UCSD-AML1 (cell line): ENCODE results near the gene HS3ST4.
"Not testable (repeated sequence)": the region's sequence is repeated elsewhere in the genome, so short reads cannot be mapped to it uniquely, and the experiment has no call there.

Source experiments
- DNase-seq: peaks from one replicate; lab custom pipeline; 2025; ENCODE audit not compliant: unreplicated experiment; lab: John Stamatoyannopoulos, UW

The HS3ST4 gene

GRCh38 chr16:25966172-25967097, 274.7 kb downstream of the HS3ST4 start:
- no peak for DNase-seq

- DNase-seq = no peak
Observed at GRCh38 chr16:25977121-25977520, 285.4 kb downstream of the HS3ST4 start.

- no peak for DNase-seq
Observed at GRCh38 chr16:25978218-25978617, 286.5 kb downstream of the HS3ST4 start.

- no peak for DNase-seq
Observed at GRCh38 chr16:25988084-25988483, 296.3 kb downstream of the HS3ST4 start.

GRCh38 chr16:25988882-25989281, 297.1 kb downstream of the HS3ST4 start:
- no peak for DNase-seq

- no peak for DNase-seq
Observed at GRCh38 chr16:25996052-25996451, 304.3 kb downstream of the HS3ST4 start.

GRCh38 chr16:26005336-26005735, 313.6 kb downstream of the HS3ST4 start:
- no peak for DNase-seq

GRCh38 chr16:26012376-26012775, 320.6 kb downstream of the HS3ST4 start:
- no peak for DNase-seq

- no peak for DNase-seq
Observed at GRCh38 chr16:26015776-26016175, 324.0 kb downstream of the HS3ST4 start.

- no peak for DNase-seq
Observed at GRCh38 chr16:26016989-26017388, 325.2 kb downstream of the HS3ST4 start.

- no peak for DNase-seq
Observed at GRCh38 chr16:26019381-26020242, 327.9 kb downstream of the HS3ST4 start.

- no peak for DNase-seq
Observed at GRCh38 chr16:26026709-26027450, 335.1 kb downstream of the HS3ST4 start.

GRCh38 chr16:26031286-26031685, 339.5 kb downstream of the HS3ST4 start:
- no peak for DNase-seq

- DNase-seq = not testable (repeated sequence)
Observed at GRCh38 chr16:26032661-26033060, 340.9 kb downstream of the HS3ST4 start.

GRCh38 chr16:26041952-26042668, 350.4 kb downstream of the HS3ST4 start:
- no peak for DNase-seq

GRCh38 chr16:26050472-26050871, 358.7 kb downstream of the HS3ST4 start:
- DNase-seq = no peak

GRCh38 chr16:26051063-26051462, 359.3 kb downstream of the HS3ST4 start:
- no peak for DNase-seq

- no peak for DNase-seq
Observed at GRCh38 chr16:26053889-26054288, 362.1 kb downstream of the HS3ST4 start.

GRCh38 chr16:26058326-26058725, 366.6 kb downstream of the HS3ST4 start:
- no peak for DNase-seq

- no peak for DNase-seq
Observed at GRCh38 chr16:26070302-26071100, 378.7 kb downstream of the HS3ST4 start.
